ENCODE measurements around the gene RASGEF1B. TPM values are rescaled to one million over a fixed set of nuclear protein-coding genes. Genes with fewer than 3 reads are reported as not detected.

The RASGEF1B gene
- total and polyA plus RNA-seq, 2 experiments from 2014 or later = 2.8 to 5.2 TPM

DNA sequence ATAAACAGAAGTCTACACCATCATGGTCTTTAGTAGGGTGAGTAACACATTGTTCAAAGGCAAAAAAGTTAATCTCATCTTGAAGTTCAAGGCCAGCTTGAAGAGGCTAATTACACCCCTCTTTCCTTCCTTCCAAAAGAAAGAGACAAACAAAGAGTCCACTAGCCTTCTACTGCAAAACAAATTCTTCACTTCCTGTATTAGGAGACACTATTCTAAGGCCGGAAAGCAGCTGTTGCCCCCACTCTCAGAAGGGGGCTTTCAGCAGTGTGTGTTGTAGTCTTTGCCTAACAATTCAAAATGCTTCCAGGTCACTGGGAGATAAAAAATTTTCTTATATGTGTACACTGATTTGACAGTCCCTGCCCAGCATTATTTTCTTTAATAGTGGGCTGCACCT, 25.1 kb downstream of the RASGEF1B start:
- no peak overlapping the region for H2AFZ ChIP-seq
- H3K36me3 ChIP-seq (ENCODE audit: insufficient read depth) = peaks cover 4% of the 10 kb centered on the region; the same call in 1 of the 2 replicates
- H3K27me3 ChIP-seq (ENCODE audit: insufficient read depth) = no peaks in the 10 kb centered on the region
- H3K9me2 ChIP-seq (ENCODE audit: insufficient read depth) = no peaks in the 10 kb centered on the region
- H3K4me3 ChIP-seq = no peak overlapping the region
- DNase-seq (ENCODE audit: low spot score) (no peak), ATAC-seq (no peak)
- TF ChIP-seq, protein P1, sequence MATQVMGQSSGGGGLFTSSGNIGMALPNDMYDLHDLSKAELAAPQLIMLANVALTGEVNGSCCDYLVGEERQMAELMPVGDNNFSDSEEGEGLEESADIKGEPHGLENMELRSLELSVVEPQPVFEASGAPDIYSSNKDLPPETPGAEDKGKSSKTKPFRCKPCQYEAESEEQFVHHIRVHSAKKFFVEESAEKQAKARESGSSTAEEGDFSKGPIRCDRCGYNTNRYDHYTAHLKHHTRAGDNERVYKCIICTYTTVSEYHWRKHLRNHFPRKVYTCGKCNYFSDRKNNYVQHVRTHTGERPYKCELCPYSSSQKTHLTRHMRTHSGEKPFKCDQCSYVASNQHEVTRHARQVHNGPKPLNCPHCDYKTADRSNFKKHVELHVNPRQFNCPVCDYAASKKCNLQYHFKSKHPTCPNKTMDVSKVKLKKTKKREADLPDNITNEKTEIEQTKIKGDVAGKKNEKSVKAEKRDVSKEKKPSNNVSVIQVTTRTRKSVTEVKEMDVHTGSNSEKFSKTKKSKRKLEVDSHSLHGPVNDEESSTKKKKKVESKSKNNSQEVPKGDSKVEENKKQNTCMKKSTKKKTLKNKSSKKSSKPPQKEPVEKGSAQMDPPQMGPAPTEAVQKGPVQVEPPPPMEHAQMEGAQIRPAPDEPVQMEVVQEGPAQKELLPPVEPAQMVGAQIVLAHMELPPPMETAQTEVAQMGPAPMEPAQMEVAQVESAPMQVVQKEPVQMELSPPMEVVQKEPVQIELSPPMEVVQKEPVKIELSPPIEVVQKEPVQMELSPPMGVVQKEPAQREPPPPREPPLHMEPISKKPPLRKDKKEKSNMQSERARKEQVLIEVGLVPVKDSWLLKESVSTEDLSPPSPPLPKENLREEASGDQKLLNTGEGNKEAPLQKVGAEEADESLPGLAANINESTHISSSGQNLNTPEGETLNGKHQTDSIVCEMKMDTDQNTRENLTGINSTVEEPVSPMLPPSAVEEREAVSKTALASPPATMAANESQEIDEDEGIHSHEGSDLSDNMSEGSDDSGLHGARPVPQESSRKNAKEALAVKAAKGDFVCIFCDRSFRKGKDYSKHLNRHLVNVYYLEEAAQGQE (IDR thresholded peaks at IDR 0.05; ENCODE audit: unreplicated experiment) = no peak
- TF ChIP-seq EZH2phosphoT487 (IDR thresholded peaks at IDR 0.05; ENCODE audit: unreplicated experiment) (no peak), NANOG (IDR thresholded peaks at IDR 0.05; ENCODE audit: borderline replicate concordance) (no peak), ZNF114 (CRISPR knock-in tag; IDR thresholded peaks at IDR 0.05) (no peak), EZH2 (IDR thresholded peaks at IDR 0.05; ENCODE audit: low read depth, unreplicated experiment) (no peak), ZNF331 (CRISPR knock-in tag; IDR thresholded peaks at IDR 0.05; ENCODE audit: low read depth) (no peak)
- Mint-ChIP-seq H3K9me3 (no peaks in the 10 kb centered on the region), H3K4me1 (peaks cover 19% of the 10 kb centered on the region), H3K4me3 (no peak overlapping the region), H3K27ac (peak overlapping the region; percentile 67; the same call in 1 of the 2 replicates), H3K36me3 (ENCODE audit: low read depth) (peaks cover 18% of the 10 kb centered on the region; the same call in 2 of the 3 replicates), H3K27me3 (ENCODE audit: insufficient read depth, low read depth, poor library complexity) (no peaks in the 10 kb centered on the region)
- peaks cover 20% of the 10 kb centered on the region; the same call in 1 of the 2 replicates for H3K4me1 ChIP-seq (ENCODE audit: insufficient read depth)
- H3F3A ChIP-seq (replicated peaks; ENCODE audit: low read depth) = no peaks in the 10 kb centered on the region
- H3K4me2 ChIP-seq = no peak overlapping the region; the same call in 1 of the 2 replicates
- no peaks in the 10 kb centered on the region for H4K20me1 ChIP-seq (replicated peaks; ENCODE audit: insufficient read depth)
- H3K79me2 ChIP-seq (replicated peaks; ENCODE audit: insufficient read depth) = no peaks in the 10 kb centered on the region
- no peak overlapping the region for H3K27ac ChIP-seq (ENCODE audit: low read depth)

DNA sequence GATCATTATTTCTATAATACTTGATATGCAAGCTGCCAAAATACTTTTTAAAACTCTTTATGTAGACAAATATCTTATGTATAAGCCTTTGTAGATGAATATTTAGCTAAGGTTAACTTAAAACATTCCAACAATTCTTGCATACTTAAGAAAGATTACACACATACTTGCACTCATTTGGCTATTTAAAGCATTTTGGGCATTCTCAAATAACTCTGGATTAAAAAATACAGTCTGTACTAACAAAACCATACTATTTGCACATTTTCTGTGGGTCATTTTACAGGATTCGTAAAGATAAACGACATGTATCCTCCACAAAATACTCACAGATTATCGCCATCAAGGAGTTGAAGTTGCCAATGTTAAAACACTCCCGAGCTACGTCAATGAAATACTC, 26.5 kb downstream of the RASGEF1B start:
- H3K4me3 Mint-ChIP-seq = no peak overlapping the region
- Histone ChIP-seq H3K9me2 (ENCODE audit: insufficient read depth) (no peaks in the 10 kb centered on the region), H3K36me3 (ENCODE audit: insufficient read depth) (peaks cover 4% of the 10 kb centered on the region; the same call in 1 of the 2 replicates), H3K27me3 (ENCODE audit: insufficient read depth) (no peaks in the 10 kb centered on the region), H3K79me2 (replicated peaks; ENCODE audit: insufficient read depth) (no peaks in the 10 kb centered on the region), H3K4me3 (no peak overlapping the region), H3K4me2 (no peak overlapping the region), H3F3A (replicated peaks; ENCODE audit: low read depth) (no peaks in the 10 kb centered on the region), H4K20me1 (replicated peaks; ENCODE audit: insufficient read depth) (no peaks in the 10 kb centered on the region), H3K27ac (ENCODE audit: low read depth) (no peak overlapping the region), H3K4me1 (ENCODE audit: insufficient read depth) (peaks cover 24% of the 10 kb centered on the region), H2AFZ (no peak overlapping the region)
- ATAC-seq (no peak), DNase-seq (ENCODE audit: low spot score) (no peak)
- H3K27ac Mint-ChIP-seq = no peak overlapping the region
- H3K4me1 Mint-ChIP-seq = peaks cover 19% of the 10 kb centered on the region
- TF ChIP-seq STAT1 (IDR thresholded peaks at IDR 0.05; ENCODE audit: unreplicated experiment) (no peak), EZH2phosphoT487 (IDR thresholded peaks at IDR 0.05; ENCODE audit: unreplicated experiment) (no peak), POLR2AphosphoS5 (IDR thresholded peaks at IDR 0.05; ENCODE audit: low read depth) (no peak)
- TF ChIP-seq, protein P2, sequence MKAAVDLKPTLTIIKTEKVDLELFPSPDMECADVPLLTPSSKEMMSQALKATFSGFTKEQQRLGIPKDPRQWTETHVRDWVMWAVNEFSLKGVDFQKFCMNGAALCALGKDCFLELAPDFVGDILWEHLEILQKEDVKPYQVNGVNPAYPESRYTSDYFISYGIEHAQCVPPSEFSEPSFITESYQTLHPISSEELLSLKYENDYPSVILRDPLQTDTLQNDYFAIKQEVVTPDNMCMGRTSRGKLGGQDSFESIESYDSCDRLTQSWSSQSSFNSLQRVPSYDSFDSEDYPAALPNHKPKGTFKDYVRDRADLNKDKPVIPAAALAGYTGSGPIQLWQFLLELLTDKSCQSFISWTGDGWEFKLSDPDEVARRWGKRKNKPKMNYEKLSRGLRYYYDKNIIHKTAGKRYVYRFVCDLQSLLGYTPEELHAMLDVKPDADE (IDR thresholded peaks at IDR 0.05) = no peak
- TF ChIP-seq, protein P3, sequence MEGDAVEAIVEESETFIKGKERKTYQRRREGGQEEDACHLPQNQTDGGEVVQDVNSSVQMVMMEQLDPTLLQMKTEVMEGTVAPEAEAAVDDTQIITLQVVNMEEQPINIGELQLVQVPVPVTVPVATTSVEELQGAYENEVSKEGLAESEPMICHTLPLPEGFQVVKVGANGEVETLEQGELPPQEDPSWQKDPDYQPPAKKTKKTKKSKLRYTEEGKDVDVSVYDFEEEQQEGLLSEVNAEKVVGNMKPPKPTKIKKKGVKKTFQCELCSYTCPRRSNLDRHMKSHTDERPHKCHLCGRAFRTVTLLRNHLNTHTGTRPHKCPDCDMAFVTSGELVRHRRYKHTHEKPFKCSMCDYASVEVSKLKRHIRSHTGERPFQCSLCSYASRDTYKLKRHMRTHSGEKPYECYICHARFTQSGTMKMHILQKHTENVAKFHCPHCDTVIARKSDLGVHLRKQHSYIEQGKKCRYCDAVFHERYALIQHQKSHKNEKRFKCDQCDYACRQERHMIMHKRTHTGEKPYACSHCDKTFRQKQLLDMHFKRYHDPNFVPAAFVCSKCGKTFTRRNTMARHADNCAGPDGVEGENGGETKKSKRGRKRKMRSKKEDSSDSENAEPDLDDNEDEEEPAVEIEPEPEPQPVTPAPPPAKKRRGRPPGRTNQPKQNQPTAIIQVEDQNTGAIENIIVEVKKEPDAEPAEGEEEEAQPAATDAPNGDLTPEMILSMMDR (conservative IDR thresholded peaks at IDR 0.05; ENCODE audit: low read depth in 2 of 2) = no peak
- no peaks in the 10 kb centered on the region for H3K9me3 Mint-ChIP-seq
- H3K27me3 Mint-ChIP-seq (ENCODE audit: insufficient read depth, low read depth, poor library complexity) = no peaks in the 10 kb centered on the region
- peaks cover 18% of the 10 kb centered on the region; the same call in 2 of the 3 replicates for H3K36me3 Mint-ChIP-seq (ENCODE audit: low read depth)

Measured in GM23338 (cell line).